Hepatocyte (in vitro differentiated cells): ENCODE results near the gene DHRS7B.

Experiments
- CTCF ChIP-seq: fragments of 200-600 bp; sonication (generic); IDR thresholded peaks from 2 replicates; pipeline ENCODE4 v1.5.1; 2016; ENCODE audit warnings: antibody characterized with exemption, mild to moderate bottlenecking; ENCODE audit not compliant: poor library complexity
- EZH2 ChIP-seq: fragments of 200-600 bp; sonication (generic); IDR thresholded peaks from 2 replicates; pipeline ENCODE4 v1.6.1; 2016; ENCODE audit warnings: antibody characterized with exemption, mild to moderate bottlenecking, borderline replicate concordance

- no peak for TF ChIP-seq EZH2
- no peak for TF ChIP-seq CTCF
These were observed 35.0 kb downstream of the DHRS7B start for GRCh38 chr17:21161498-21162393.
